K562 (cell line): ENCODE data around the gene TMEM135.

Experiments used
- EHMT2 ChIP-seq: fragments of 450-650 bp; IDR thresholded peaks from 2 replicates; pipeline ENCODE4 v1.6.1; 2018; ENCODE audit warnings: antibody characterized with exemption
- ELK3 ChIP-seq: fragments of 450-650 bp; formaldehyde crosslinking; IDR thresholded peaks from 2 replicates; pipeline ENCODE4 v1.4.0; 2020; ENCODE audit warnings: mild to moderate bottlenecking
- FOXM1 ChIP-seq, 2 experiments: fragments of 450-650 bp in 1 of 2; sonication (generic) in 1 of 2; formaldehyde crosslinking in 1 of 2; IDR thresholded peaks; 2 replicates each; pipeline versions ENCODE4 v1.6.1 to v1.9.0; 2017 to 2022; ENCODE audit warnings: low read depth in 2 of 2, mild to moderate bottlenecking in 2 of 2, missing genetic modification reagents in 1 of 2, moderate library complexity in 1 of 2
- HMG20B ChIP-seq: fragments of 250-450 bp; sonication (Bioruptor Pico); IDR thresholded peaks from 2 replicates; pipeline ENCODE4 v1.5.0; 2021; ENCODE audit warnings: mild to moderate bottlenecking
- MYC ChIP-seq, 2 experiments: fragments of 250-450 bp in 1 of 2; sonication (Bioruptor Pico) in 1 of 2; IDR thresholded peaks; 2 replicates each; pipeline versions ENCODE4 v1.5.1 to v1.6.1; 2012 to 2021; ENCODE audit warnings: low read depth in 2 of 2, borderline replicate concordance in 1 of 2, improper control_type of control experiment in 1 of 2, low read length in 1 of 2, mild to moderate bottlenecking in 1 of 2, moderate library complexity in 1 of 2
- RAD21 ChIP-seq, 2 experiments: fragments of 250-450 bp in 1 of 2; fragments of 450-650 bp in 1 of 2; sonication (Bioruptor Pico) in 1 of 2; formaldehyde crosslinking in 1 of 2; IDR thresholded peaks in 1 of 2; conservative IDR thresholded peaks in 1 of 2; 2 replicates each; pipeline versions ENCODE4 v1.4.0 to v1.8.0; 2020 to 2022; ENCODE audit warnings: mild to moderate bottlenecking in 2 of 2, moderate library complexity in 1 of 2
- SMC3 ChIP-seq: conservative IDR thresholded peaks from 2 replicates; pipeline ENCODE4 v1.6.1; 2011; ENCODE audit warnings: low read depth, low read length, improper control_type of control experiment; ENCODE audit not compliant: insufficient read depth
- SOX6 ChIP-seq: fragments of 450-650 bp; IDR thresholded peaks from 2 replicates; pipeline ENCODE4 v1.6.1; 2014; ENCODE audit warnings: mild to moderate bottlenecking
- ZBTB26 ChIP-seq: fragments of 450-650 bp; formaldehyde crosslinking; IDR thresholded peaks from 2 replicates; pipeline ENCODE4 v1.4.0; 2022; ENCODE audit warnings: missing genetic modification characterization
- ZNF3 ChIP-seq: fragments of 250-450 bp; sonication (Bioruptor Pico); IDR thresholded peaks from 2 replicates; pipeline ENCODE4 v1.5.0; 2021; ENCODE audit warnings: mild to moderate bottlenecking, moderate library complexity

DNA sequence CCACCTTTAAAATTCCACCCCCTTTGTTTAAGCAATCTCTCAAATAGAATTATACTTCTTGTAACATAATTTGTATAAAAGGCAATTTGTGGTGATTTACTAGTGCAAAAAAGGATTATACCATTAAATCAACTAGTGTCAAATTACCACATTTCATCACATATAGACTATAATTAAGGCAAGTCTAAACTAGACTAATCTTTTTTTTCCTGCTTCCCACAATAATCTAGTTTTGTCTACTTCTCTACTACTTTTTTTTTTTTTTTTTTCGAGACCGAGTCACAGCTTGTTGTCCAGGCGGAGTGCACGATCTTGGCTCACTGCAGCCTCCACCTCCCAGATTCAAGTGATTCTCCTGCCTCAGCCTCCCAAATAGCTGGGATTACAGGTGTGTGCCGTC, 46.4 kb upstream of the TMEM135 start:
- TF ChIP-seq MYC (IDR thresholded peaks at IDR 0.05; ENCODE audit: low read depth, low read length) (no peak), MYC (CRISPR knock-in tag; IDR thresholded peaks at IDR 0.05; ENCODE audit: borderline replicate concordance, low read depth) (no peak), EHMT2 (no peak), ZBTB26 (no peak), HMG20B (CRISPR knock-in tag) (no peak), SOX6 (no peak), RAD21 (CRISPR knock-in tag; conservative IDR thresholded peaks at IDR 0.05 in 1 of 2, IDR thresholded peaks at IDR 0.05 in 1 of 2) (no peak), ELK3 (CRISPR knock-in tag) (no peak), FOXM1 (IDR thresholded peaks at IDR 0.05; ENCODE audit: low read depth) (no peak), FOXM1 (CRISPR knock-in tag; IDR thresholded peaks at IDR 0.05; ENCODE audit: low read depth) (no peak), ZNF3 (CRISPR knock-in tag) (no peak), SMC3 (no peak)
